B cell (primary cell): Measurements from ENCODE around the gene AEBP2.

Experiments used
- EZH2 ChIP-seq: IDR thresholded peaks from 2 replicates; pipeline ENCODE4 v1.6.1; 2012; ENCODE audit warnings: borderline replicate concordance, low read depth, mild to moderate bottlenecking, moderate library complexity, low read length; ENCODE audit not compliant: insufficient read depth, poor library complexity, severe bottlenecking
- TF ChIP-seq, protein P1 (sequence below): fragments of 200-600 bp; IDR thresholded peaks from one replicate; pipeline ENCODE4 v1.8.0; 2022; ENCODE audit warnings: antibody characterized with exemption, mild to moderate bottlenecking

DNA sequence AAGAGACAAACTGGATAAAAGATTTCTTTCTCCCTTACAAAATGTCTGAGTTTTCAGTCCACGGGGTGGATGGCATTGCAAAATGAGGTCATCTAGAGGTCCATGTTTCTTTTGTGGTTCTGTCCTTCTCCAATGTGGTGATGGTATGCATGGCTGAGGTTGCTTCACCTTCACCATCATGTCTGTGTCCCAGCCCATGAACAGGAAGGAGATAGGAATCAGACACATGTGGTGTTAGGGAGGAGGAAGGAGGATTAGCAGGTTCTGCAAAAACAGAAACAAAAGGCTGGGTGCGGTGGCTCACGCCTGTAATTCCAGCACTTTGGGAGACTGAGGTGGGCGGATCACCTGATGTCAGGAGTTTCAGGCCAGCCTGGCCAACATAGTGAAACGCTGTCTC is 11.0 kb upstream of the AEBP2 start:
- TF ChIP-seq, protein P1, sequence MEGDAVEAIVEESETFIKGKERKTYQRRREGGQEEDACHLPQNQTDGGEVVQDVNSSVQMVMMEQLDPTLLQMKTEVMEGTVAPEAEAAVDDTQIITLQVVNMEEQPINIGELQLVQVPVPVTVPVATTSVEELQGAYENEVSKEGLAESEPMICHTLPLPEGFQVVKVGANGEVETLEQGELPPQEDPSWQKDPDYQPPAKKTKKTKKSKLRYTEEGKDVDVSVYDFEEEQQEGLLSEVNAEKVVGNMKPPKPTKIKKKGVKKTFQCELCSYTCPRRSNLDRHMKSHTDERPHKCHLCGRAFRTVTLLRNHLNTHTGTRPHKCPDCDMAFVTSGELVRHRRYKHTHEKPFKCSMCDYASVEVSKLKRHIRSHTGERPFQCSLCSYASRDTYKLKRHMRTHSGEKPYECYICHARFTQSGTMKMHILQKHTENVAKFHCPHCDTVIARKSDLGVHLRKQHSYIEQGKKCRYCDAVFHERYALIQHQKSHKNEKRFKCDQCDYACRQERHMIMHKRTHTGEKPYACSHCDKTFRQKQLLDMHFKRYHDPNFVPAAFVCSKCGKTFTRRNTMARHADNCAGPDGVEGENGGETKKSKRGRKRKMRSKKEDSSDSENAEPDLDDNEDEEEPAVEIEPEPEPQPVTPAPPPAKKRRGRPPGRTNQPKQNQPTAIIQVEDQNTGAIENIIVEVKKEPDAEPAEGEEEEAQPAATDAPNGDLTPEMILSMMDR = no peak
- TF ChIP-seq EZH2 = no peak
